Activated CD4-positive, CD25-positive, alpha-beta regulatory T cell treated with anti-CD3 and anti-CD28 coated beads, Interleukin-2, amount 50 U/mL, for 16 hours (primary cell): ENCODE results near the gene PEDS1.
"Not testable (repeated sequence)": the region's sequence is repeated elsewhere in the genome, so short reads cannot be mapped to it uniquely, and the experiment has no call there.

Experiments
- DNase-seq: peaks from one replicate; pipeline ENCODE4 v3.0.0-alpha.2; 2020; ENCODE audit warnings: low read depth, low spot score

Gene PEDS1

GRCh38 chr20:50190251-50191064 lies 36.9 kb upstream of the PEDS1 start, which contains the start of gene CEBPB:
Gene CEBPB, plus strand, starts transcription at chr20:50190830. Its CDS starts 204 bp downstream, at chr20:50191034.
- peak; percentile 63 for DNase-seq

- DNase-seq, result no peak
Measured at GRCh38 chr20:50189681-50190250, 36.2 kb upstream of the PEDS1 start.

- no peak for DNase-seq
Measured at GRCh38 chr20:50188879-50189680, 35.6 kb upstream of the PEDS1 start.

- no peak for DNase-seq
Measured at GRCh38 chr20:50188287-50188688, 34.8 kb upstream of the PEDS1 start.

GRCh38 chr20:50187403-50188051 lies 34.0 kb upstream of the PEDS1 start:
- no peak for DNase-seq

- no peak for DNase-seq
Measured at GRCh38 chr20:50186987-50187402, 33.5 kb upstream of the PEDS1 start.

GRCh38 chr20:50186151-50186885 lies 32.8 kb upstream of the PEDS1 start:
- DNase-seq, result peak; percentile 83

- DNase-seq, result no peak
Measured at GRCh38 chr20:50185426-50185825, 31.9 kb upstream of the PEDS1 start.

GRCh38 chr20:50182346-50182745 lies 28.8 kb upstream of the PEDS1 start:
- DNase-seq, result no peak

GRCh38 chr20:50181344-50181743 lies 27.8 kb upstream of the PEDS1 start:
- no peak for DNase-seq

GRCh38 chr20:50178672-50179071 lies 25.1 kb upstream of the PEDS1 start:
- DNase-seq, result not testable (repeated sequence)

GRCh38 chr20:50175938-50176933 lies 22.7 kb upstream of the PEDS1 start:
- DNase-seq, result no peak

GRCh38 chr20:50174456-50174855 lies 20.9 kb upstream of the PEDS1 start:
- no peak for DNase-seq

- no peak for DNase-seq
Measured at GRCh38 chr20:50172347-50173013, 19.0 kb upstream of the PEDS1 start.

GRCh38 chr20:50170549-50171220 lies 17.2 kb upstream of the PEDS1 start:
- DNase-seq, result no peak

- DNase-seq, result peak; percentile 59
Measured at GRCh38 chr20:50169329-50169823, 15.9 kb upstream of the PEDS1 start.

- peak; percentile 49 for DNase-seq
Measured at GRCh38 chr20:50165684-50166554, 12.4 kb upstream of the PEDS1 start.
